Measurements from ENCODE around the gene ZNF598. TPM values are rescaled to one million over a fixed set of nuclear protein-coding genes. Genes with fewer than 3 reads are reported as not detected.

Gene ZNF598
- total and polyA plus RNA-seq, 2 of the 13 experiments (the other 11 are each of a cell fraction or from before 2014, with no cell fraction given): 13.5 to 14.2 TPM

GRCh38 chr16:1985466-1986150 is 24.0 kb downstream of the ZNF598 start:
- DNase-seq (ENCODE audit: low spot score): no peak
- Histone ChIP-seq H2AFZ (ENCODE audit: low read length) (no peak overlapping the region), H3K4me2 (ENCODE audit: low read depth, low read length) (peak overlapping the region; percentile 98), H3K9me3 (ENCODE audit: low read length) (no peaks in the 10 kb centered on the region), H3K36me3 (replicated peaks in 1 of 2; ENCODE audit: control insufficient read depth in 1 of 2, insufficient read depth in 2 of 2, low read length in 2 of 2) (peaks cover 12 to 15% of the 10 kb centered on the region in 2 experiments; a peak in 4 of 5 replicates), H3K27ac (ENCODE audit: extremely low read length, insufficient read depth, low read length) (peak overlapping the region; percentile 97), H3K9ac (ENCODE audit: insufficient read depth, low read depth, low read length) (peak overlapping the region; percentile 95), H3K79me2 (ENCODE audit: insufficient read depth, low read length) (peaks cover 13% of the 10 kb centered on the region), H3K4me3 (replicated peaks in 1 of 3; ENCODE audit: insufficient read depth in 1 of 3, low read depth in 2 of 3, low read length in 3 of 3) (peak overlapping the region; percentile 81 to 93 (median 84)), H3K4me1 (ENCODE audit: insufficient read depth, low read length) (peaks cover 63% of the 10 kb centered on the region), H3K27me3 (ENCODE audit: control insufficient read depth in 1 of 2, insufficient read depth in 2 of 2, low read length in 2 of 2) (peaks cover 0 to 4% of the 10 kb centered on the region in 2 experiments; a peak in 1 of 5 replicates), H4K20me1 (ENCODE audit: insufficient read depth, low read length) (no peaks in the 10 kb centered on the region)
- POLR2A ChIA-PET: interaction anchor here (0.9 to 6.8 kb wide), 8 partner anchors 8 to 170 kb away, joined by 3 to 62 read pairs (median 9); partner anchors contain the start of genes RPS2, TBL3 and TRAF7
- 84% methylated on average over 7 of the region's 14 CpGs for WGBS (ENCODE audit: low lambda C conversion rate)
- CTCF ChIA-PET (ENCODE audit: low intra/inter-chr PET ratio, low total read pairs): no interaction called here
- in situ Hi-C loops (cut with HindIII; ENCODE audit: extremely low pct_ligation_motif_present, low pct_unique_long_range_greater_than_20kb) (no loop called here), intact Hi-C loops (cut with micrococcal nuclease; ENCODE audit: unreplicated experiment) (no loop called here)
- no peak for ATAC-seq
- no peak for FAIRE-seq
- no TSS peak for BruUV-seq (replicated peaks)
- TF ChIP-seq BCL3 (CRISPR knock-in tag; IDR thresholded peaks at IDR 0.05) (0 out of 2 replicates have a peak, but pooled peaks have one; percentile 38), AGO2 (optimal IDR thresholded peaks at IDR 0.05; ENCODE audit: low read depth, low read length) (peak; percentile 29), ZNF710 (CRISPR knock-in tag; IDR thresholded peaks at IDR 0.05; ENCODE audit: borderline replicate concordance) (no peak), MTA1 (CRISPR knock-in tag; IDR thresholded peaks at IDR 0.05; ENCODE audit: borderline replicate concordance) (no peak), ZNF567 (CRISPR knock-in tag; IDR thresholded peaks at IDR 0.05; ENCODE audit: borderline replicate concordance) (0 out of 2 replicates have a peak, but pooled peaks have one; percentile 44), KDM5B (CRISPR knock-in tag; IDR thresholded peaks at IDR 0.05; ENCODE audit: borderline replicate concordance) (0 out of 2 replicates have a peak, but pooled peaks have one; percentile 29), GATAD1 (CRISPR knock-in tag; IDR thresholded peaks at IDR 0.05) (no peak), NFE2L1 (CRISPR knock-in tag; IDR thresholded peaks at IDR 0.05; ENCODE audit: borderline replicate concordance) (0 out of 2 replicates have a peak, but pooled peaks have one; percentile 72), NCOR1 (IDR thresholded peaks at IDR 0.05; ENCODE audit: borderline replicate concordance, low read length) (no peak), ZBTB4 (CRISPR knock-in tag; IDR thresholded peaks at IDR 0.05; ENCODE audit: borderline replicate concordance) (0 out of 2 replicates have a peak, but pooled peaks have one; percentile 17), MAX (IDR thresholded peaks at IDR 0.05) (0 out of 2 replicates have a peak, but pooled peaks have one; percentile 15), TOE1 (CRISPR knock-in tag; IDR thresholded peaks at IDR 0.05) (no peak)

Measured in HepG2 (cell line).